ENCODE data around the gene PTCD1. TPM values are rescaled to one million over a fixed set of nuclear protein-coding genes. Genes with fewer than 3 reads are reported as not detected.
"Not testable (repeated sequence)": the region's sequence is repeated elsewhere in the genome, so short reads cannot be mapped to it uniquely, and the experiment has no call there.

Gene PTCD1
- total RNA-seq, 2 donors from 2014 or later, result 2.6 to 2.8 TPM

- no peak for ATAC-seq
- DNase-seq, result peak; percentile 15
- intact Hi-C loops (cut with DNase I), result no loop called here
Observed at GRCh38 chr7:99419323-99420021, 19.1 kb downstream of the PTCD1 start.

GRCh38 chr7:99418260-99418659 is 20.3 kb downstream of the PTCD1 start:
- intact Hi-C loops (cut with DNase I), result no loop called here

GRCh38 chr7:99415513-99416127 is 23.0 kb downstream of the PTCD1 start:
- intact Hi-C loops (cut with DNase I); ATAC-seq: not testable (repeated sequence)
- DNase-seq, result peak; percentile 74

More at GRCh38 chr7:99418260-99418659, 20.3 kb downstream of the PTCD1 start:
- no peak for ATAC-seq
- peak; percentile 13 for DNase-seq

GRCh38 chr7:99410635-99411034 is 28.0 kb downstream of the PTCD1 start:
- intact Hi-C loops (cut with DNase I), result no loop called here
- ATAC-seq (no peak), DNase-seq (no peak)

GRCh38 chr7:99409806-99410205 is 28.8 kb downstream of the PTCD1 start:
- intact Hi-C loops (cut with DNase I), result no loop called here
- ATAC-seq (no peak), DNase-seq (no peak)

GRCh38 chr7:99409192-99409572 is 29.4 kb downstream of the PTCD1 start:
- intact Hi-C loops (cut with DNase I), result no loop called here
- ATAC-seq (no peak), DNase-seq (no peak)

GRCh38 chr7:99408379-99409191 is 30.0 kb downstream of the PTCD1 start, which contains the start of the genes BUD31 and PDAP1:
TSS of gene BUD31 (plus strand) at chr7:99408969. CDS start at chr7:99411093, 2,124 bp downstream.
TSS of gene PDAP1 (minus strand) at chr7:99408597. CDS start at chr7:99408548, 49 bp downstream.
- DNase-seq, result peak; percentile 95
- peak; percentile 94 to 95 for ATAC-seq
- intact Hi-C loops (cut with DNase I), result no loop called here

- ATAC-seq (peak; percentile 36 to 76), DNase-seq (peak; percentile 83)
- intact Hi-C loops (cut with DNase I), result no loop called here
Observed at GRCh38 chr7:99407872-99408378, 30.7 kb downstream of the PTCD1 start.

GRCh38 chr7:99406557-99406956 is 32.0 kb downstream of the PTCD1 start:
- no peak for ATAC-seq
- intact Hi-C loops (cut with DNase I), result no loop called here

GRCh38 chr7:99404977-99405320 is 33.6 kb downstream of the PTCD1 start:
- no peak for ATAC-seq
- DNase-seq, result no peak
- intact Hi-C loops (cut with DNase I), result no loop called here

More at GRCh38 chr7:99406557-99406956, 32.0 kb downstream of the PTCD1 start:
- no peak for DNase-seq

- intact Hi-C loops (cut with DNase I), result no loop called here
- DNase-seq, result peak; percentile 46
- ATAC-seq, result no peak
Observed at GRCh38 chr7:99404235-99404976, 34.2 kb downstream of the PTCD1 start.

GRCh38 chr7:99403764-99404163 is 34.8 kb downstream of the PTCD1 start:
- ATAC-seq, result no peak
- intact Hi-C loops (cut with DNase I), result no loop called here
- no peak for DNase-seq

- DNase-seq, result no peak
- intact Hi-C loops (cut with DNase I), result no loop called here
- ATAC-seq, result no peak
Observed at GRCh38 chr7:99402854-99403253, 35.7 kb downstream of the PTCD1 start.

GRCh38 chr7:99399597-99399996 is 39.0 kb downstream of the PTCD1 start:
- ATAC-seq (no peak), DNase-seq (no peak)
- intact Hi-C loops (cut with DNase I), result no loop called here

GRCh38 chr7:99398891-99399445 is 39.6 kb downstream of the PTCD1 start:
- DNase-seq (no peak), ATAC-seq (no peak)
- intact Hi-C loops (cut with DNase I), result no loop called here

GRCh38 chr7:99397297-99397983 is 41.2 kb downstream of the PTCD1 start:
- ATAC-seq (no peak), DNase-seq (no peak)
- intact Hi-C loops (cut with DNase I), result no loop called here

GRCh38 chr7:99396418-99397296 is 41.9 kb downstream of the PTCD1 start:
- no peak for DNase-seq
- ATAC-seq, result no peak
- intact Hi-C loops (cut with DNase I), result no loop called here

Data from left cardiac atrium (tissue), 4 donors.